Measurements from ENCODE around the gene THBD.

The THBD gene

GRCh38 chr20:22998476-22998875 is 51.0 kb downstream of the THBD start:
- Histone ChIP-seq H3K27me3 (no peaks in the 10 kb centered on the region), H3K4me3 (ENCODE audit: low read depth, low read length) (no peak overlapping the region)

DNA sequence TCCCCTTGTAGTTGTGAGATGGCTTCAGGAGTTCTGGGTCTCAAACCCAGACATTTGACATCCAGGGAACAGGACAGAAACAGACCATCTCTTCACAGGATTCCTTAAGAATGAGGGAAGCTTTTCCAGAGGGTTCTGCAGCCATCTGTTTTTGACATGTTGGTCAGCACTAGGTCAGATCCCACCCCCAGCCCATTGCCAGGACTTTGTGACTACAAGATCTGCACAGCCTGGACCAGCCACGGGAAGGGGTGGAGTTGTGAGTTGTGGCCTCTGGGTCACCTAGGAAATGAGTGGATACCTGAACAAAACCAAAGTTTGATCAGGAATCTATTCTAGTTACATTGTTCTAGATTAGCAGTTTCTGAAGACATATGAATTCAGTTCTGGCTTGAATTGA is 53.5 kb downstream of the THBD start:
- no peaks in the 10 kb centered on the region for H3K27me3 ChIP-seq
- H3K4me3 ChIP-seq (ENCODE audit: low read depth, low read length), result no peak overlapping the region
- no peak for DNase-seq
- TF ChIP-seq CTCF (IDR thresholded peaks at IDR 0.05; ENCODE audit: low read depth, low read length), result no peak
- no peaks in the 10 kb centered on the region for H3K4me1 ChIP-seq
- no peaks in the 10 kb centered on the region for H3K9me3 ChIP-seq
- no peaks in the 10 kb centered on the region for H3K36me3 ChIP-seq

More at GRCh38 chr20:22998476-22998875, 51.0 kb downstream of the THBD start:
- no peaks in the 10 kb centered on the region for H3K4me1 ChIP-seq
- H3K36me3 ChIP-seq, result no peaks in the 10 kb centered on the region
- no peaks in the 10 kb centered on the region for H3K9me3 ChIP-seq
- DNase-seq, result no peak
- TF ChIP-seq CTCF (IDR thresholded peaks at IDR 0.05; ENCODE audit: low read depth, low read length), result no peak

Data from BE2C (cell line).